HG02970 (cell line): Measurements from ENCODE around the gene SENP3.
"Not testable (repeated sequence)": the region's sequence is repeated elsewhere in the genome, so short reads cannot be mapped to it uniquely, and the experiment has no call there.

Experiments
- ATAC-seq: cut with Tn5 transposase; IDR thresholded peaks from one replicate; pipeline ENCODE4 v1.9.1; 2021; ENCODE audit warnings: mild to moderate bottlenecking, moderate library complexity, moderate number of reproducible peaks; ENCODE audit not compliant: unreplicated experiment, low FRiP score

SENP3 gene

GRCh38 chr17:7590743-7591142 is 29.0 kb downstream of the SENP3 start:
- no peak for ATAC-seq

GRCh38 chr17:7591596-7591995 is 29.9 kb downstream of the SENP3 start:
- ATAC-seq: no peak

- no peak for ATAC-seq
Observed at GRCh38 chr17:7592422-7593021, 30.8 kb downstream of the SENP3 start.

GRCh38 chr17:7593296-7593695 is 31.6 kb downstream of the SENP3 start:
- no peak for ATAC-seq

GRCh38 chr17:7597561-7597960 is 35.8 kb downstream of the SENP3 start:
- ATAC-seq: not testable (repeated sequence)

GRCh38 chr17:7606280-7606679 is 44.6 kb downstream of the SENP3 start:
- no peak for ATAC-seq

- no peak for ATAC-seq
Observed at GRCh38 chr17:7610641-7611040, 48.9 kb downstream of the SENP3 start.

- ATAC-seq: no peak
Observed at GRCh38 chr17:7611635-7612293, 50.0 kb downstream of the SENP3 start.

GRCh38 chr17:7612294-7612640 is 50.5 kb downstream of the SENP3 start:
- ATAC-seq: no peak

GRCh38 chr17:7613769-7614424 is 52.2 kb downstream of the SENP3 start:
- no peak for ATAC-seq

- ATAC-seq: peak; percentile 92
Observed at GRCh38 chr17:7614425-7615264, 52.9 kb downstream of the SENP3 start, which contains the start of gene FXR2. Gene FXR2, minus strand, starts transcription at chr17:7614897. Its CDS starts 365 bp downstream, at chr17:7614532.

GRCh38 chr17:7615265-7615747 is 53.6 kb downstream of the SENP3 start:
- no peak for ATAC-seq

- ATAC-seq: no peak
Observed at GRCh38 chr17:7618608-7619007, 56.9 kb downstream of the SENP3 start.

- no peak for ATAC-seq
Observed at GRCh38 chr17:7620835-7621234, 59.1 kb downstream of the SENP3 start.
